ENCODE data around the gene OFD1. TPM values are rescaled to one million over a fixed set of nuclear protein-coding genes. Genes with fewer than 3 reads are reported as not detected.

OFD1 gene
- total and polyA plus RNA-seq, 2 donors (not counting 3 experiments of a cell fraction or from before 2014, with no cell fraction given) = 4.7 to 12.0 TPM

DNA sequence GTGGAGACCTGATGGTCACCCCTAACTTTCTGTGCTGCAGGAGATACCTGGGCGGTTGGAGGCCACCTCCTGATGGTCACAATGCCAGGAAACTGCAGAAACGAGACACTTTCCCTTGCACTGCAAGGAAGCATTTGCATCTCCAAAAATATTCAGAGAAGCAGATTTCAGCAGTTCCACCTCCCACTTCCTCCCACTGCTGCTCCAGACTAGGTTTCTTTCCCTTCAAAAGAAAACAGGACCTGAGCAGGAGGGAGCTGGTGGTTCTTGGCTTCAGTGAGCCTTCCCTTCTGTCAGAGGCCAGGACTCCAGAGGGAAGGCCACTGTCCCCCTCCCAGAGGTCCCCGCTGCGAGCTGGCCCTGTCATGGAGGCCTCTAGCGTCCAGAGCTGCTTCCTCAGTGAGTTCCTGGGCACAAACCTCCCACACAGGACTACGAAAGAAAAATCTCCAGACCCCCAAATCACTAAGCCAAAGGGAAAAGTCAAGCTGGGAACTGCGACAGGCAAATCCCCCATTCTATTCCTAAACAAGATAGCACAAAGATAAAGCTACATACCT lies 46.4 kb downstream of the OFD1 start:
- Histone ChIP-seq H3K36me3 (ENCODE audit: control insufficient read depth in 2 of 2, extremely low read depth in 1 of 2, insufficient read depth in 2 of 2, low read length in 2 of 2) (no peaks in the 10 kb centered on the region), H3K27me3 (ENCODE audit: control insufficient read depth in 2 of 2, insufficient read depth in 2 of 2, low read length in 2 of 2) (no peaks in the 10 kb centered on the region), H4K20me1 (replicated peaks; ENCODE audit: control insufficient read depth, extremely low read depth, insufficient read depth, low read length) (no peaks in the 10 kb centered on the region), H3K4me2 (ENCODE audit: insufficient read depth, low read length) (no peak overlapping the region), H3K9ac (replicated peaks; ENCODE audit: extremely low read depth, insufficient read depth, low read length) (no peak overlapping the region), H3K79me2 (ENCODE audit: control insufficient read depth, insufficient read depth, low read length) (no peaks in the 10 kb centered on the region), H3K9me3 (replicated peaks; ENCODE audit: control insufficient read depth, insufficient read depth, low read length) (no peaks in the 10 kb centered on the region), H3K4me1 (ENCODE audit: control insufficient read depth, extremely low read depth, insufficient read depth, low read length) (peaks cover 4% of the 10 kb centered on the region), H3K4me3 (replicated peaks in 1 of 3; ENCODE audit: insufficient read depth in 1 of 3, low read depth in 1 of 3, low read length in 3 of 3) (no peak overlapping the region), H3K9me1 (replicated peaks; ENCODE audit: control insufficient read depth, extremely low read depth, insufficient read depth, low read length) (no peaks in the 10 kb centered on the region), H2AFZ (ENCODE audit: low read depth, low read length) (no peak overlapping the region), H3K27ac (ENCODE audit: insufficient read depth, low read depth, low read length) (no peak overlapping the region)
- POLR2A ChIA-PET = no interaction called here
- TF ChIP-seq POLR2A (IDR thresholded peaks at IDR 0.05; ENCODE audit: low read depth, low read length) (no peak), FOS (IDR thresholded peaks at IDR 0.05; ENCODE audit: borderline replicate concordance, insufficient read depth, low read length) (no peak), GATA2 (IDR thresholded peaks at IDR 0.05; ENCODE audit: insufficient read depth, insufficient read length, low read depth, low read length) (no peak), MAX (IDR thresholded peaks at IDR 0.05; ENCODE audit: insufficient read depth, insufficient read length) (no peak), MYC (IDR thresholded peaks at IDR 0.05; ENCODE audit: low read depth, low read length) (no peak), EZH2 (IDR thresholded peaks at IDR 0.05; ENCODE audit: borderline replicate concordance, low read depth, low read length, severe bottlenecking) (no peak), POLR2AphosphoS5 (IDR thresholded peaks at IDR 0.05; ENCODE audit: insufficient read depth, low read depth, low read length) (no peak), JUN (IDR thresholded peaks at IDR 0.05; ENCODE audit: borderline replicate concordance, insufficient read depth, insufficient read length, low read depth) (no peak)
- TF ChIP-seq, protein P1, sequence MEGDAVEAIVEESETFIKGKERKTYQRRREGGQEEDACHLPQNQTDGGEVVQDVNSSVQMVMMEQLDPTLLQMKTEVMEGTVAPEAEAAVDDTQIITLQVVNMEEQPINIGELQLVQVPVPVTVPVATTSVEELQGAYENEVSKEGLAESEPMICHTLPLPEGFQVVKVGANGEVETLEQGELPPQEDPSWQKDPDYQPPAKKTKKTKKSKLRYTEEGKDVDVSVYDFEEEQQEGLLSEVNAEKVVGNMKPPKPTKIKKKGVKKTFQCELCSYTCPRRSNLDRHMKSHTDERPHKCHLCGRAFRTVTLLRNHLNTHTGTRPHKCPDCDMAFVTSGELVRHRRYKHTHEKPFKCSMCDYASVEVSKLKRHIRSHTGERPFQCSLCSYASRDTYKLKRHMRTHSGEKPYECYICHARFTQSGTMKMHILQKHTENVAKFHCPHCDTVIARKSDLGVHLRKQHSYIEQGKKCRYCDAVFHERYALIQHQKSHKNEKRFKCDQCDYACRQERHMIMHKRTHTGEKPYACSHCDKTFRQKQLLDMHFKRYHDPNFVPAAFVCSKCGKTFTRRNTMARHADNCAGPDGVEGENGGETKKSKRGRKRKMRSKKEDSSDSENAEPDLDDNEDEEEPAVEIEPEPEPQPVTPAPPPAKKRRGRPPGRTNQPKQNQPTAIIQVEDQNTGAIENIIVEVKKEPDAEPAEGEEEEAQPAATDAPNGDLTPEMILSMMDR (IDR thresholded peaks at IDR 0.05; ENCODE audit: extremely low read depth in 1 of 2, insufficient read depth in 1 of 2, low read depth in 1 of 2, low read length in 2 of 2) = no peak
- no TSS peak for BruUV-seq (replicated peaks)
- DNase-seq (ENCODE audit: low read depth, low spot score) (no peak), FAIRE-seq (no peak)
- CTCF ChIA-PET = no interaction called here
- dilution Hi-C loops (cut with MboI; ENCODE audit: extremely low pct_ligation_motif_present, low sequenced_read_pairs) (no loop called here), intact Hi-C loops (cut with micrococcal nuclease) (no loop called here)
